ENCODE measurements around the gene CTCF. TPM values are rescaled to one million over a fixed set of nuclear protein-coding genes. Genes with fewer than 3 reads are reported as not detected.

CTCF gene
- total RNA-seq, 3 donors from 2014 or later = 41.1 to 55.5 (median 43.4) TPM

GRCh38 chr16:67540756-67541155 is 21.6 kb upstream of the CTCF start:
- DNase-seq = no peak
- no peak for ATAC-seq
- intact Hi-C loops (cut with DNase I, micrococcal nuclease) = loop anchor here in 1 of 2 donors (10.0 kb wide), 1 partner anchor 124 kb away; the partner anchor contains the start of genes ACD, C16orf86, ENKD1 and PARD6A

GRCh38 chr16:67541391-67542263 is 20.7 kb upstream of the CTCF start:
- Histone ChIP-seq H3K4me1 (ENCODE audit: low read depth) (peaks cover 14% of the 10 kb centered on the region), H3K36me3 (ENCODE audit: low read depth) (no peaks in the 10 kb centered on the region), H3K9me3 (no peaks in the 10 kb centered on the region), H3K4me3 (no peak overlapping the region)
- DNase-seq = no peak
- ATAC-seq = no peak
- TF ChIP-seq CTCF (IDR thresholded peaks at IDR 0.05) = no peak
- intact Hi-C loops (cut with DNase I, micrococcal nuclease) = loop anchor here in 1 of 2 donors (10.0 kb wide), 1 partner anchor 123 kb away; the partner anchor contains the start of genes ACD, C16orf86, ENKD1 and PARD6A

More at GRCh38 chr16:67540756-67541155, 21.6 kb upstream of the CTCF start:
- Histone ChIP-seq H3K36me3 (ENCODE audit: low read depth) (no peaks in the 10 kb centered on the region), H3K9me3 (no peaks in the 10 kb centered on the region), H3K4me3 (no peak overlapping the region), H3K4me1 (ENCODE audit: low read depth) (peaks cover 11% of the 10 kb centered on the region)
- no peak for TF ChIP-seq CTCF (IDR thresholded peaks at IDR 0.05)

- H3K4me1 ChIP-seq (ENCODE audit: low read depth) = peaks cover 22% of the 10 kb centered on the region
- DNase-seq (peak in 1 of 3 donors; percentile 53), ATAC-seq (peak; percentile 7)
- no peaks in the 10 kb centered on the region for H3K9me3 ChIP-seq
- H3K4me3 ChIP-seq = no peak overlapping the region
- no peaks in the 10 kb centered on the region for H3K36me3 ChIP-seq (ENCODE audit: low read depth)
- intact Hi-C loops (cut with DNase I, micrococcal nuclease) = loop anchor here in 1 of 2 donors (10.0 kb wide), 1 partner anchor 122 kb away; the partner anchor contains the start of genes ACD, C16orf86, ENKD1 and PARD6A
- TF ChIP-seq CTCF (IDR thresholded peaks at IDR 0.05) = no peak
Observed at GRCh38 chr16:67542464-67542863, 19.9 kb upstream of the CTCF start.

GRCh38 chr16:67543036-67543435 is 19.3 kb upstream of the CTCF start:
- ATAC-seq (no peak), DNase-seq (no peak)
- intact Hi-C loops (cut with DNase I, micrococcal nuclease) = loop anchor here in 1 of 2 donors (10.0 kb wide), 1 partner anchor 122 kb away; the partner anchor contains the start of genes ACD, C16orf86, ENKD1 and PARD6A
- TF ChIP-seq CTCF (IDR thresholded peaks at IDR 0.05) = no peak
- no peak overlapping the region for H3K4me3 ChIP-seq
- H3K36me3 ChIP-seq (ENCODE audit: low read depth) = no peaks in the 10 kb centered on the region
- H3K4me1 ChIP-seq (ENCODE audit: low read depth) = peaks cover 26% of the 10 kb centered on the region
- H3K9me3 ChIP-seq = no peaks in the 10 kb centered on the region

GRCh38 chr16:67543582-67543981 is 18.7 kb upstream of the CTCF start:
- Histone ChIP-seq H3K4me3 (no peak overlapping the region), H3K9me3 (no peaks in the 10 kb centered on the region), H3K4me1 (ENCODE audit: low read depth) (peaks cover 21% of the 10 kb centered on the region), H3K36me3 (ENCODE audit: low read depth) (no peaks in the 10 kb centered on the region)
- DNase-seq = no peak
- ATAC-seq = no peak
- TF ChIP-seq CTCF (IDR thresholded peaks at IDR 0.05) = no peak
- intact Hi-C loops (cut with DNase I, micrococcal nuclease) = loop anchor here in 1 of 2 donors (10.0 kb wide), 1 partner anchor 121 kb away; the partner anchor contains the start of genes ACD, C16orf86, ENKD1 and PARD6A

Measured in mucosa of descending colon (tissue), 3 donors.